ENCODE data around the gene KCNJ1. TPM values are rescaled to one million over a fixed set of nuclear protein-coding genes. Genes with fewer than 3 reads are reported as not detected.

KCNJ1 gene
- total and polyA plus RNA-seq, 12 donors, result 0.01 to 0.29 (median 0.13) TPM; not detected in 7

- no peak for ATAC-seq
- Histone ChIP-seq H3K27me3 (peaks cover 0 to 40% (median 29%) of the 10 kb centered on the region in 7 donors), H3K27ac (peak overlapping the region in 1 of 10 donors; percentile 53), H3K9me3 (no peaks in the 10 kb centered on the region), H3K4me1 (peaks cover 5 to 46% (median 19%) of the 10 kb centered on the region in 9 donors), H3K4me3 (peak overlapping the region in 1 of 10 donors; percentile 50), H3K36me3 (no peaks in the 10 kb centered on the region)
- no peak for DNase-seq
- intact Hi-C loops (cut with DNase I), result loop anchor here in 2 of 10 donors (10.0 kb wide), 1 partner anchor 445 kb away; no protein-coding TSS in a partner anchor
- 76 to 82% methylated on average over 8 of the region's 8 CpGs for WGBS, 2 donors
- TF ChIP-seq CTCF (IDR thresholded peaks at IDR 0.05), result no peak
These were observed 22.6 kb upstream of the KCNJ1 start for GRCh38 chr11:128889657-128890213.

- DNase-seq (no peak), ATAC-seq (no peak)
- Histone ChIP-seq H3K9me3 (no peaks in the 10 kb centered on the region), H3K27me3 (peaks cover 0 to 47% (median 29%) of the 10 kb centered on the region in 7 donors), H3K27ac (no peak overlapping the region), H3K4me3 (no peak overlapping the region), H3K4me1 (peaks cover 5 to 32% (median 17%) of the 10 kb centered on the region in 9 donors), H3K36me3 (no peaks in the 10 kb centered on the region)
- 81 to 83% methylated on average over 15 of the region's 15 CpGs for WGBS, 2 donors
- intact Hi-C loops (cut with DNase I), result loop anchor here in 2 of 10 donors (10.0 kb wide), 1 partner anchor 446 kb away; no protein-coding TSS in a partner anchor
- TF ChIP-seq CTCF (IDR thresholded peaks at IDR 0.05), result no peak
These were observed 21.2 kb upstream of the KCNJ1 start for GRCh38 chr11:128888034-128888985.

- peaks cover 0 to 49% (median 29%) of the 10 kb centered on the region in 7 donors for H3K27me3 ChIP-seq
- 33 to 48% methylated on average over 5 of the region's 5 CpGs for WGBS, 2 donors
- DNase-seq, result no peak
- intact Hi-C loops (cut with DNase I), result loop anchor here in 5 of 10 donors (2.0 to 10.0 kb wide), 4 partner anchors 62 to 448 kb away; no protein-coding TSS in a partner anchor
- H3K9me3 ChIP-seq, result no peaks in the 10 kb centered on the region
- no peaks in the 10 kb centered on the region for H3K36me3 ChIP-seq
- ATAC-seq, result peak in 3 of 8 donors; percentile 22 to 41 (median 26)
- H3K27ac ChIP-seq, result no peak overlapping the region
- H3K4me1 ChIP-seq, result peaks cover 4 to 15% (median 11%) of the 10 kb centered on the region in 9 donors
- TF ChIP-seq CTCF (IDR thresholded peaks at IDR 0.05), result peak in 6 of 9 donors; percentile 6 to 26 (median 18)
- H3K4me3 ChIP-seq, result no peak overlapping the region
These were observed 19.5 kb upstream of the KCNJ1 start for GRCh38 chr11:128886406-128887124.

All from heart right ventricle (tissue), 16 donors.